ENCODE data around the gene DLG1. TPM values are rescaled to one million over a fixed set of nuclear protein-coding genes. Genes with fewer than 3 reads are reported as not detected.

Gene DLG1
- total and polyA plus RNA-seq, 4 donors, result 12.7 to 51.2 (median 22.3) TPM

GRCh38 chr3:197000211-197000610, 298.2 kb downstream of the DLG1 start:
- TF ChIP-seq SP1 (IDR thresholded peaks at IDR 0.05) (no peak), REST (IDR thresholded peaks at IDR 0.05) (no peak), YY1 (IDR thresholded peaks at IDR 0.05) (no peak), TAF1 (conservative IDR thresholded peaks at IDR 0.05) (no peak), FOXA1 (IDR thresholded peaks at IDR 0.05) (no peak), FOXA2 (IDR thresholded peaks at IDR 0.05) (no peak), CTCF (IDR thresholded peaks at IDR 0.05; ENCODE audit: low read depth, low read length, missing input control) (no peak), JUND (IDR thresholded peaks at IDR 0.05) (no peak), MAX (IDR thresholded peaks at IDR 0.05) (no peak), NR2F2 (IDR thresholded peaks at IDR 0.05) (no peak), HNF4A (conservative IDR thresholded peaks at IDR 0.05) (no peak), ATF3 (IDR thresholded peaks at IDR 0.05) (no peak), RAD21 (IDR thresholded peaks at IDR 0.05) (no peak), EGR1 (IDR thresholded peaks at IDR 0.05; ENCODE audit: low read depth in 2 of 2) (no peak), RXRA (IDR thresholded peaks at IDR 0.05) (no peak), ZBTB33 (IDR thresholded peaks at IDR 0.05) (no peak), GABPA (IDR thresholded peaks at IDR 0.05 in 1 of 2, conservative IDR thresholded peaks at IDR 0.05 in 1 of 2) (no peak), HNF4G (IDR thresholded peaks at IDR 0.05) (no peak)
- H3K4me1 ChIP-seq (ENCODE audit: control insufficient read depth in 4 of 4, insufficient read depth in 4 of 4, low read length in 3 of 4), result peaks cover 0 to 4% (median 4%) of the 10 kb centered on the region in 4 donors
- no peak for DNase-seq (ENCODE audit: low spot score)
- no peak overlapping the region for H3K27ac ChIP-seq (ENCODE audit: low read depth in 1 of 2, low read length in 2 of 2)
- 94% methylated on average over 5 of the region's 5 CpGs for WGBS
- no peaks in the 10 kb centered on the region for H3K9me3 ChIP-seq (ENCODE audit: control insufficient read depth in 4 of 4, low read length in 3 of 4)
- no peaks in the 10 kb centered on the region for H3K27me3 ChIP-seq (ENCODE audit: control insufficient read depth in 4 of 4, insufficient read depth in 4 of 4, low read length in 3 of 4)
- no peaks in the 10 kb centered on the region for H3K36me3 ChIP-seq (ENCODE audit: control insufficient read depth in 4 of 4, insufficient read depth in 3 of 4, low read depth in 1 of 4, low read length in 3 of 4)
- H3K9ac ChIP-seq (ENCODE audit: low read depth in 1 of 2, low read length in 2 of 2), result no peak overlapping the region
- no peak overlapping the region for H3K4me3 ChIP-seq (ENCODE audit: low read depth in 1 of 3, low read length in 3 of 3)

Measured in liver (tissue), 9 donors.